GM15510 (cell line): ENCODE data around the gene SOWAHC.

Experiments used
- POLR2A ChIP-seq: IDR thresholded peaks from 3 replicates; pipeline ENCODE4 v1.6.1; 2011; ENCODE audit warnings: borderline replicate concordance; ENCODE audit not compliant: insufficient read length; ENCODE audit errors: extremely low read depth

The SOWAHC gene

DNA sequence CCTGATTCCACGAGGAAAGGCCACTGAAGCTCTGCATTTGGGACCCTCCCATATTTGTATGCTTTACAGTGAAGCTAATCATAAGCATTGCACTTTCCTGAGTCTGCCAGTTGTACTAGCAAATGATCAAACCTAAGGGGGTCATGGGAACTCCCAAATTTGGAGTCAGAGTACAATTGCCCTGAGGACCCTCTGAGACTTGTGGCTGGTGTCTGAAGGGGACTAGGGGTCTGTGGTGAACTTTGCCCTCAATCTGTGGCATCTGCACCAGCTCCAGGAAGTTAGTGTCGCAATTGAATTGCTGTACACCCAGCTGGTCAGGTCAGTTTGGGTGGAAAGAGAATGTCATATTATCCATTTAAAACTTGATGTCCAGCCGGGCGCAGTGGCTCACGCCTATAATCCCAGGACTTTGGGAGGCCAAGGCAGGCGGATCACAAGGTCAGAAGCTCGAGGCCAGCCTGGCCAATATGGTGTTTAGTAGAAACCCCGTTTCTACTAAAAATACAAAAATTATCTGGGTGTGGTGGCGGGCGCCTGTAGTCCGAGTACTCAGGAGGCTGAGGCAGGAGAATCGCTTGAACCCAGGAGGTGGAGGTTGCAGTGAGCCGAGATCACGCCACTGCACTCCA is 18.1 kb downstream of the SOWAHC start:
- TF ChIP-seq POLR2A: no peak

DNA sequence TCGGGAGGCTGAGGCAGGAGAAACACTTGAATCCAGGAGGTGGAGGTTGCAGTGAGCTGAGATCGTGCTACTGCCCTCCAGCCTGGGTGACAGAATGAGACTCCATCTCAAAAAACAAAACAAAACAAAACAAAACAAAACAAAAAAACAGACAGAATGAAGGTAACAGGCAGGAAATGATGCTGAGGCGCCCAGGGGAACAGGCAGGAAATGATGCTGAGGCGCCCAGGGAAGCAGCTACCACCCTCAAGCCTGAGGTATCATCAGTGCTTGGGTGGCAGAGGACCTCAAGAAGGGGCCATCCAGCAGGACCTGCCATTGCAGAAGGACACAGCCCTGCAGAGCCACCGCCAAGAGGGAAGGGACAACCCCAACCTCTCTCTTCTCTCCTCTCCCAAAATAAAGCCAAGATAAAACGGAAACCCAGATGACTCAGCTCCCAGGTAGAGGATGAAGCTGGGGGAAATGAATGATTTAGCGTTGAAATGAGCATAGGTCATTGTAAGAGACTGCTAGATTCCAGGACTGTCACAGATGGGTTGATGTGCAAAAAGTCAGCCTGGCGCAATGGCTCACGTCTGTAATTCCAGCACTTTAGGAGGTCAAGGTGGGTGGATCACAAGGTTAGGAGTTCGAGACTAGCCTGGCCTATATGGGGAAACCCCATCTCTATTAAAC is 19.3 kb downstream of the SOWAHC start:
- TF ChIP-seq POLR2A: no peak

- no peak for TF ChIP-seq POLR2A
Observed at GRCh38 chr2:109635426-109636304, 21.5 kb downstream of the SOWAHC start.

DNA sequence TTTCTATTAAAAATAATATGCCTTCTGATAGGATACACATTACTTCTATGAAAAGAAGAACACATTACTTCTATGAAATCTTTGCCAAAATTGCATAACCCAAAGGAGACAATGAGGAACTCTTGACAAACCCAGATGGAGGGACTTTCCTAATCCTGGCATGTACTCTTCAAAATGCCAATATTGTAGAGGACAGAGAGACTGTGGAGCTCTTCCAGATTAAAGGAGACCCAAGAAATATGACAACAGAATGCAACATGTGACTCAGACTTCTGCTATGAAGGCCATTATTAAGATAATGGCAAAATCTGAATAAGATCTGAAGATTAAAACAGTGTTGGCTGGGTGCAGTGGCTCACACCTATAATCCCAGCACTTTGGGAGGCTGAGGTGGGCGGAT is 22.2 kb downstream of the SOWAHC start:
- TF ChIP-seq POLR2A: no peak

DNA sequence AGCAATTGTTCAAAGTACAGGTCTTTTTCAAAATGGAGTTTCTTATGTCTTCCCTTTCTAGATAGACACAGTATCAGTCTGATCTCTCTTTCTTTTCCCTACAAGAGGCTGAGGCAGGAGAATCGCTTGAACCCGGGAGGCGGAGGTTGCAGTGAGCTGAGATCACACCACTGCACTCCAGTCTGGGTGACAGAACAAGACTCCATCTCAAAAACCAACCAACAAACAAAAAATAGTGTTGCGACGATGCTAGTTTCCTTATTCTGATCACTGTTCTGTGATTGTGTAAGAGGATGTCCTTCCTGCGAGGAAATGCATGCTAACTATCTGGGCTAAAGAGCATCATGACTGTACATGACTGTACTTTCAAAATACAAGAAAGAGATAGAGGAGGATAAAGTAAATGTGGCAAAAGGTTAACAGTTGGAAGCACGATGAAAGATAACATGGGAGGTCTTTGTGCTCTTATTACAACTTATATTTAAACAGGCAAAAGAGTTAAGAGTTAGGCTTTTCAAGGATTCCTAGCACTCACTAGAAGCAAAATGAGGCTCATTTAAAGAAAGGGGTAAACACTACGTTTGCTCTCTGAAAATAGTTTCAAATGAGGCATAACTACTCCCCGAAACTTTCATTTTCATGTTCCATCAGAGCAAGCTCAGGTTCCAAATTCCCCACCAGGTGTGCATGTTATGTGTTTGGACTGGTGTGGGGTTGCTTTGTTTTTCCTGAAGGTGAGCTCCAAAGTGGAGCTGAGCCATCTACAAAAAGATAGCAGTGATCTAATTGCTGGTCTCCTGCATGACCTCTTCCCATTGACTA is 23.8 kb downstream of the SOWAHC start:
- TF ChIP-seq POLR2A: no peak

GRCh38 chr2:109638795-109639194 is 24.6 kb downstream of the SOWAHC start:
- no peak for TF ChIP-seq POLR2A

DNA sequence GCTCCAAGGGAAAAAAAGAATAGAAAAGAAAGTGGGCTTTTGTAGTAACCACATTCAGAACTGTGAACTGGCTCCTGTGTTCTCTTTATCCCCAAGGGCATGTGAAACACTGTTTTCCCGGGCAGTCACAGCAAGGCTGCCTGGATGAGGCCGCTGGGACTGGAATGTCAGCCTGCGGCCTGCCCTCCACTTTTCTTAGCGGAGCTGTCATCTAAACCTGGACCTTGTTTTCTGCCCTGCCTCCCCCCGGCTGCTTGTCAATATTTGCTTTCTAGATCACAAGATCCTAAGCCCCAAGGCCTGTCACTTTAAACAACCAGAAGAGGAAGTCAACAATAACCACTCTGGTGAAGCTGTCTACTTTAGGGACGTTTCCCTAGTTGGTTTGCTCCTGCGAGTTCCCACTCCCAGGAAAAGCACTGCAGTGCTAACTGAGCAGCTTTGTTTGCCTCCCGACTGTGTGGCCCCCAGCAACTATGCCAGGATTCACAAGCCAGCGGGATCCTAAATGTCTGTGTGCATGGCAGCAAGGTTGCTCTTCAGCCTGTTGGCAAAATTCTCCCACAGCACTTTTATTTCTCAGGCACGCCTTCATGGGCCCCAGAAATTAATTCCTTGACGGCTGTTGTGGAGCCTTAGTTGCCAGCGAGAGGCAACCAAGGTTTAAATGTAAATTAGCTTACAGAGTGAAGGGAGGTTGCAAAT is 30.6 kb downstream of the SOWAHC start:
- no peak for TF ChIP-seq POLR2A

- TF ChIP-seq POLR2A: no peak
Observed at GRCh38 chr2:109645412-109646184, 31.4 kb downstream of the SOWAHC start.

DNA sequence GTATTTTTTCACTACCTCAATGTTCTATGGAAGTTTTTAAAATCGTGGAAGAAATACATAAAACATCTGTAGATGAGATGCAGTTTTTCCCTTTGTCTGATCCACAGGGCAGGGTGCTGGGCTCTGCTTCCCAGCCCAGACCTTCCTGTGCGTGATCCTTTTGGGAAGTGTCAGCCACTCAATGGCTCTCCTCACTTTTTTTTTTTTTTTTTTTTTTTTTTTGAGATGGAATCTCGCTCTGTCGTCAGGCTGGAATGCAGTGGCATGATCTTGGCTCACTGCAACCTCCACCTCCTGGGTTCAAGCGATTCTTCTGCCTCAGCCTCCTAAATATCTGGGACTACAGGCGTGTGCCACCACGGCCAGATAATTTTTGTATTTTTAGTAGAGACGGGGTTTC is 32.8 kb downstream of the SOWAHC start:
- TF ChIP-seq POLR2A: no peak

DNA sequence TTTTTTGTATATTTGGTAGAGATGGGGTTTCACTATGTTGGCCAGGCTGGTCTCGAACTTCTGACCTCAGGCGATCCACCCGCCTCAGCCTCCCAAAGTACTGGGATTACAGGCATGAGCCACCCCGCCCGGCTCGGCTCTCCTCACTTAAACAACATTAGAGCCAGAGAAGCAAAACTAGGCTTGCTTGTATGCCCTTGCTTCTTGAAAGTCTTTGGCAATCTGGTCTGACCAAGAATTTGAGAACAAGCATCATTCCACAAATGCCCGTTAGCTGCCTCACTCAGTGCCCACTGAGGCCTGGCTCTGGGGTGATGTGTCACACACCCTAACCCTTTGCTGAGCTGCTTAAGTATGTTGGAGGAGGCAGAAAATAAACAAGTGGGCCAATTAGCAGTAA is 33.5 kb downstream of the SOWAHC start:
- no peak for TF ChIP-seq POLR2A

- TF ChIP-seq POLR2A: no peak
Observed at GRCh38 chr2:109648041-109648527, 33.9 kb downstream of the SOWAHC start.

DNA sequence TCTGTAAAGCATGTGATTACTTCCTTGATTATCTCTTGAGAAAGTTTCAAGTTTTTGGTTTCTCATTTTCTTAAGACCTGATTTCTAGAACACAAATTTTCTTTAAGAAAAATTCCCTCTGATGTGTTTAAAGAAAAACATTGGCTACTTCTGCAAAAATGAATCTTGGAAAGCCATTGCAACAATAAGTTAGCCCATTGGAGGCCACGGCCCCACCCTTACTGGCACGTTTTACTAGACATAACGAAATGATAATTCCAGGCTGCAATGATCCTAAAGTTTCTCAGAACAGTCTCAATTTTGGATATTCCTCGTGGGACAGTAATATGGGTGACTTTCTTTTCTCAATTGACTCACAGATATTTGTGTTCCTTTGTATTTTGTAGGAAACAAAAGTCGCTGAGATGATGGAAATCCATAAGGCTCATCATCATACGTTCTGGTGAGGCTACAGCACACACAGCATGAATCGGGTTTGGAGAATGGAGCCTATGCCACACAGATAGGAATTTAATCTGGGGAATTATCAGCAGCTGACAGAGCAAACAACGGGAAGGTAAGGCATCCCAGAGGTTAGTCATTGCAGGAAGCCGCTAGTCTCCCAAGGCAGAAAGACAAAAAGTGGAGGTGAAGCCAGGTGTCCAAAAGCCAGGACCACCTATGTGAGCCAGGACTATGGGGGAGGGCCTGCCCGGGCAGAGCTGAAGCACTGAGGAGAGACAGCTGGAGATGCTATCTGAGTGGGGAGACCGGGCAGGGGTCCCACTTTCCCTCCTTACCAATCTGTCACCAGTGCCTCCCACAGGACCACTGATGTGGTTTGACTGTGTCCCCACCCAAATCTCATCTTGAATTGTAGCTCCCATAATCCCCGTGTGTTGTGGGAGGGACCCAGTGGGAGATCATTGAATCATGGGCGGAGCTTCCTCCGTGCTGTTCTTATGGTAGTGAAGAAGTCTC is 35.9 kb downstream of the SOWAHC start:
- TF ChIP-seq POLR2A: no peak
